NCI-H82 (cell line): ENCODE measurements around the gene ZMYM5.
"Not testable (repeated sequence)": the region's sequence is repeated elsewhere in the genome, so short reads cannot be mapped to it uniquely, and the experiment has no call there.

Experiments
- DNase-seq: peaks from one replicate; lab custom pipeline; 2025; lab: John Stamatoyannopoulos, UW

Gene ZMYM5

DNA sequence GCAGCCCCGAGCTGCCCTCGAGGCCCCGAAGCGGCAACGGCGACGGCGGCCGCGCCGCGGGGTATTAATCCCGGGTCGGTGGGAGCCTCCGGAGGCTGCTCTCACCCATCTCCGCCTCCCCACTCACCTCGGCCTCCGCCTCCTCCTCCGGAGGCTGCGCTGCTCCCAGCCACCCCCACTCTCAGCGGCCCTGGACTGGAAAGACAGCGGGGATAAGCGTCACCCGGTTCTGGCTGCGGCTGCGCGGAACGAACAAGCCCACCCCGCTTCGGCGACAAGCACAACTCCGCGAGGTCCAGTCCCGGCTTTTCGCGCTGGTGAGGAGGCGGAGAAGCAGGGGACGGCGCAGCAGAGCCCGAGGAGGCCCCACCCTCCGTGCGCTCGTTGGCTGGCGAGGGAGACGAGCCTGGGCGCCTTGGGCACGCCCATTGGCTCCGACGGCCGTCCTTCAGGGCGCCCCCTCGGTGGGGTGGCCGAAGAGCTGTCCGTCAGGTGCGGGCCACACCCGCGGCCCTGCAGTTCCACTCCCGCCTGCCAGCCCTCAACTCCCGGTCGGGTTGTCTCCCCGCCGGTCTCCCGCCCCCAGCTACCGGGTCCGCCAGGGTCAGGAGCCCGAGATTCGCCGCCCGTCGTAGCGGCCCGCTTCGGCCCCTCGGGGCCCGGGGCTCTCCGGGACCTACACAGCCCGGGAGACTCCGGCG, at the start of gene ZMYM5:
Gene ZMYM5 (minus strand): TSS at position 327 of the 701 bp plus-strand sequence. CDS start 11,469 bp downstream, outside the sequence.
- DNase-seq = peak; percentile 100

DNA sequence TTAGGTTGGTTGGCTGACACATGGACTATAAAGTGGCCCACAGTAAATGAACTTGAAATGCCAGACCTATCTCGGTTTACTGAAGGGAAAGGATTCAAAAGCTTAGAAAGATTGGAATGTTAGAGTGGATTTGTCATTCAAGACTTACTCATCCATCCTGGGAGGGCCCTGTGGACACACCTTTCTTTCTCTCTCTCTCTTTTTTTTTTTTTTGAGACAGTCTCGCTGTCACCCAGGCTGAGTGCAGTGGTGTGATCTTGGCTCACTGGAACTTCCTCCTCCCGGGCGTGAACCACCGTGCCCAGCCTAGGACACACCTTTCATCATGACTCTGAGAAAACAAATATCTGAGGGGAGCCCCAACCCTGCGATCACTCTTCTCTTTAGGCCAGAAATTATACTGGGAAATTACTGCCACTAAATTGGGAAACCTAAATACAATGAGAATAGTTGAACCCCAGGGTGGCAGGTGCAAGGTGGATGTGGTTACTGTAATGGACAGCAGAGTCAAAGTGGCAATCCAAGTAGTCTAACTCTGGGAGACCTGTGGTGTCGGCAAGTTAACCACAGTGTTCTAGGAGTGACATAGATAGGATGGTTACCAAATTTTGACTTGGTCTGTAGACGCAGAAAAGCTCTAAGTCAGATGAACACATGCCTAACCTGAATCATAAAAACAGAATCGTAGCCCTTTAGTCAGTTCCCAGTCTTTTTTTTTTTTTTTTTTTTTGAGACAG, 47.1 kb upstream of the ZMYM5 start:
- DNase-seq = no peak

DNA sequence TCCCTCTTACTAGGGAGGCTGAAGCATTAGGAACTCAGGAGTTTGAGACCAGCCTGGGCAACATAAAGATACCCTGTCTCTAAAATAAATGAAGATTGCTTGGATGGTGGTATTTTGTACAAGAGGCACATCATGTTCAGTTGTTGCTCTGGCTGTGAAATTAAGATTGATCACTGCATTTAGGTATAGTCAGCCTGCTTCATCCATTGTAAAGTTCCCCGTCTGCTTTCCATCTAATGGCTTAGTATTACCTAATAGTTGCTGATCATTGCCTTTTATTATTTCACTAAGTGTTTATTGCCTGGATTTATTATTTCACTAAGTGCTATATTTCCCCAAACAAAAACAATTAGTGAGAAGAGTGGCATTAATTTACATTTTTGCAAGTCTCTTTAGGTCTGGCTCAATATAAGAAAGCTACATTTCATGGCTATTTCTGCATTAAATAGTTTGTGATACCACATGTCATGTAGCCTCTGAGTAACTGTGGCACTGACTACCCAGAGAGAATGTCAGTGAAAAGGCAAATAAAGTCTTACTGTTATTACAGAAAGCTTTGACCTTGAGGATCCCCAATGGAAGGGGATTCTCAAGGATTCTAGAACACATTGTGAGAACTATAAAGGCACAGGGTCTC, 45.0 kb upstream of the ZMYM5 start:
- DNase-seq = no peak

DNA sequence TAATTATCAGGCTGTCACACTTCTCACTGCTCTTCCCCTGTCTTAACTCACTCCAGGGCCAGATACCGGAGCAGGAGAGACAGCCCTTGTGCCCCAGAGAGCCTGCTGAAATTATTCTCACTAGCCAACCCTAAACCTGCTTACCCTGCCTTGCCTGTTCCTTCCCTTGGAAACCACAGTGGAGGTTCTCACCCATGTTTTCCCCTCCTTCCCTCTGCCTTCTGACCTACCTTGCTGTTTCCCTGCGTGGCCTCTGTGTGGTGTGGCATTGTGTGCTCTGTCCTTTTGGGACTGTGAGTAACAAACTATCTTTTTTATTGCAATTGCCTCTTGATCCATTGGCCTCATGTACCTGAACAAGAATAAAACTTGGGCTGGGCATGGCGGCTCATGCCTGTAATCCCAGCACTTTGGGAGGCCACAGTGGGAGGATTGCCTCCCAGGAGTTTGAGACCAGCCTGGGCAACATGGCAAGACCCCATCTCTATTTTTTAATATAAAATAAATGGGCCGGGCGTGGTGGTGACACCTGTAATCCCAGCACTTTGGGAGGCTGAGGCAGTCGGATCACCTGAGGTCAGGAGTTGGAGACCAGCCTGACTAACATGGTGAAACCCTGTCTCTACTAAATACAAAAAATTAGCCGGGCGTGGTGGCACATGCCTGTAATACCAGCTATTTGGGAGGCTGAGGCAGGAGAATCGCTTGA, 42.2 kb upstream of the ZMYM5 start:
- not testable (repeated sequence) for DNase-seq

DNA sequence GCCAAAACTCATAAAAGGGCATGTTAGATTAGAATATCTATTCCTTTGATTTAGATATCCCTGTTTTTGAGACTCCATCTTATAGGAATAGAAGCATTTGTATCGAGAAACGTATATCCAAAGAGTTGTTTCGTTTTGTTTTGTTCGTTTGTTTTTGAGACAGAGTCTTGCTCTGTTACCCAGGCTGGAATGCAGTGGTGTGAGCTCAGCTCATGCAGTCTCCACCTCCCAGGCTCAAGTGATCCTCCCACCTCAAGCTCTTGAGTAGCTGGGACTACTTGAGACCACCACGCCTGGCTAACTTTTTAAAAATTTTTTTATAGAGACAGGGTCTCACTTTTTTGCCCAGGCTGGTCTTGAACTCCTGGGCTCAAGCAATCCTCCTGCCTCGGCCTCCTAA, 26.6 kb upstream of the ZMYM5 start:
- no peak for DNase-seq

DNA sequence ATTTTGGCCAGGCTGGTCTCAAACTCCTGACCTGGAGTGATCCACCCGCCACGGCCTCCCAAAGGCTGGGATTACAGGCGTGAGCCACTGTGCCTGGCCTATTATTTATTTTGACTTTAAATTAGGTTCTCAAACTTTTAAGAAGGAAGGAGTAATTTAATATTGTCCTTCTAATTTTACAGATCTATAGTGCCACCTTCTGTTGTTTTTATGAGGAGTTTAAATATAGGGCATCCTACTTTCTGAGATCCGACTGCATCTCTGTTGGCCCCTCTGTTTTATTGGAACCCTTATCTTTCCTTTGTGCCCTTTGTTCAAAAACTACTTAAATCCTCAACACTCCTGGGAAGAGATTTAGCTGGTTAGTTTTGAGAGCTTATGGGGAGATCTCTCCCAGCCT, 25.4 kb upstream of the ZMYM5 start:
- no peak for DNase-seq

DNA sequence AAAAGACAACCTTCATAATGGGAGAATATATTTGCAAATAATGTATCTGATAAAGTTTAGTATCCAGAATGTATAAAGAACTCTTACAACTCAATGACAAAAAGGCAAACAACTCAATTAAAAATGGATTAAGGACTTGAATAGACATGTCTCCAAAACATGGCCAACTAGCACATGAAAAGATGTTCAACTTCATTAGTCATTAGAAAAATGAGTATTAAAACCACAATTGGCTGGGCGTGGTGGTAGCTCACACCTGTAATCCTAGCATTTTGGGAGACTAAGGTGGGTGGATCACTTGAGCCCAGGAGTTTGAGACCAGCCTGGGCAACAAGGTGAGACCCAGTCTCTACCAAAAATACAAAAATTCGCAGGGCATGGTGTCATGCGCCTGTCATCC, 18.8 kb upstream of the ZMYM5 start:
- no peak for DNase-seq

DNA sequence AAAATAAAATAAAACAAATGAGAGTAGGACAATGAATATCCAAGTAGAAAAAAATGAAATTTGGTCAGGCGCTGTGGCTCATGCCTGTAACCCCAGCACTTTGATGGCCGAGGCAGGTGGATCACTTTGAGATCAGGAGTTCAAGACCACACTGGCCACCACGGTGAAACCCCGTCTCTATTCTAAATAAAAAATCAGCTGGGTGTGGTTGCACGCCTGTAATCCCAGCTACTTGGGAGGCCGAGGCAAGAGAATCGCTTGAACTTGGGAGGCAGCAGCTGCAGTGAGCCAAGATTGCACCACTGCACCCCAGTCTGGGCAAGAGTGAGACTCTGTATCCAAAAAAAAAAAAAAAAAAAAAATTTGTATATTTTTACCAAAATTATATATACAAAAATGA, 18.2 kb upstream of the ZMYM5 start:
- DNase-seq = no peak

DNA sequence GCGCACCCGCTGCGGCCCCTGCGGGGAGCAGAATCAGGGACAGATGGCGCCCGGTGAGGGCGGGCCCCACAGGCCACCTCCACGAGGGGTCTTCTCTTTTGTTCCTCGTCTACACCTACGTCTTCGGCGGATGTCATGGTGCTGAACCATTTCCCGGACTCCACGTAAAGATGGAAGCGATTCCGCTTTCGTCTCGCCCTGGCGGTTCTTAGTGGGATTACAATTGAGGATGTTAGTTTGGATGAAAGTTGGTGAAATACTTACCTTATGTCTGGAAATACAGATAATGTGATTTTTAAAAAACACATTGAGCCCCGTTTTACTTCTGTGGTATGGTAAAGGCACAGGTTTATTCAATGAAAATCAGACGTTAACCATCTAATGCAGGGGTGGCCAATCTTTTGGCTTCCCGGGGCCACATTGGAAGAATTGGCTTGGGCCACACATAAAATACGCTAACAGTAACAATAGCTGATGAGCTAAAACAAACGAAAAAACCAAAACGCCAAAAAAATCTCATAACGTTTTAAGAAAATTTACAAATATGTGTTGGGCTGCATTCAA, 1.4 kb upstream of the ZMYM5 start:
- peak; percentile 91 for DNase-seq

DNA sequence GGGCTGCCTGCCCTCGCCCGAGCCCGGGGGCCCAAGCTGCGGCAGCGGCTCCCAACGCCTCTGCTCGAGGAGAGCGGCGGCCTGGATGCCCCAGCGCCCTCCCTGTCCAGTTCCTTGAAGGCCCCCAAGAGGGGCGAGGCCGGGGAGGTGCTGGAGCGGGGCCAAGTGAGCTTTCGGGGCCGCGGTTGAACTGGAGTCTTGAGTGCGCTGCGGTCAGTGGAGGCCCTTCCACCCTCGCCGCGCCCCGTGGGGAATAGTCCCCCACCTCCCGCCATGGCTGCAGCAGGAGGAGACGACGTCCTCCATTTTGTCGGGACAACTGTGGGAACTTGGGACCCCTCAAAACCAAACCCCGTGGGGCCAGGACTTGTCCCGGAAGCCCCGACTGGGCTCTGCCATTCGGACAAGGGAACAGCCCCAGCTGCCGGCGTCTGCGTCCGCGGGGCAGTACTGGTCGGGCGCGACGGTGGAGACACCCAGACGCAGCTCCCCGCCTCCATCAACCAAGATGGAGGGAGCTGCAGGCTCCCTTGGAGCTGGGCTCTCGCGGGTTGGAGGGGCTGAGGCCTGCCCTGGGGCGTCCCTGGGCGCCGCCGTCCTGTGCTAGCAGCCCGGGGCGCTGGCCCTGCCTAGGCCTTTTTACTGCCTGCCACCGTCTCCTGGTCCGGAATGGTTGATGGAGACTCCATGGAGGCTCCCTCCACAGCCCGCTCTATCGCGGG, 736 bp upstream of the ZMYM5 start:
- DNase-seq = peak; percentile 87

DNA sequence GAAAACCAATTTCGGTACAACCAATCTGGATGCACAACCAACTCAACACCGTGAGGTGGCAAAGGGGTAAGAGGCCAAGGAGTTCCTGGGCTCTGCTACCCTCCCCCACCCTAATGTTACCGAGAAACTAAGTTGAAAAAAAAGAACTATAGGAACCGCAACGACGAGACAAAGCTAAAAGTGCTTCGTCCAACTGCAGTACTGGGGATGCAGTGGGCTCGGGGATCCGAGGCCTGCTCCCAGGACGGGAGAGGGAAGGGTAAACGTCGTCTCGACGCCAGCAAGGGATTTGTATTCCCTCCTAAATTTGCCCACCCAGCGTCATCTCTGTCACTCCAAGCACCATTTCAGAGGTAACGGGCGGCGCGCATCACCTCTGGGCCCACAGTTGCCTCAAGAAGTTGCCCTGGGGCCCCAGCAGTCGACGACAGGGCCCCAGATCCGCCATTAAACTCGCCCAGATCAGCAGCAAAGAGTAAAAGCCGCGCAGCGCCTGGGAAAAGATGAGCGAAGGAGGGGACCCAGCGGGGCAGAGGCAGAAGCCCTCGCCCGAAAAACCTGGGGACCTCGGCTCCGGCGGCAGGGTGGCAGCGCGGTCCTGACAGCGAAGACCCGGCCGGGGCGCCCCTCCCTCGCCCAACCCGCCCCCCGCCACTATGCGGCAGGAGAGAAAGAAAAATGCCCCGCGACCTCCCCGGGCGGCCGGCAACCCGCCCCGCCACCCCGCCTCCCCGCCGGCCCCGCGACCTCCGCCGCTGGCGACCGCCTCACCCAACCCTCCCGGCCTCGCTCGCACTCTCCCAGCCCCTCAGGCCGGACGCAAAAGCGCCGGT, 752 bp downstream of the ZMYM5 start:
- peak; percentile 71 for DNase-seq

DNA sequence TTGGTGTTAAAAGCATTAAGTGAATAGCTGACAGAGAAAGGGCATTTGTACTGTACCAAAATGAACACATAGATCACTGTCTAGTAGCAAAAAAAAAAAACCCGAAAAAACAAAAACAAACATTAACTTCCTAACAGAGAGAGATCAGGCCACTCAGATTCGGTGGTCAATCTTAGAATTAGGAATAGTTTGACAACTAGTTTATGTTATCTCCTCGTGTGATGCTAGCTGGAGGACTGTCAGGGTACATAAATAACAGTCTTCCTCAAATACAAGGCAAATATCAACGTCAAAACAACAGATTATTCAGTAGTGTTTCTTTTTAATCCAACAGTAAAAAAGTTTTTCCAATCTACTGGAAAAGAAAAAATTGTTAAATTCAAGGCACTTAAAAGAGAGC, 1.7 kb downstream of the ZMYM5 start:
- DNase-seq = no peak

DNA sequence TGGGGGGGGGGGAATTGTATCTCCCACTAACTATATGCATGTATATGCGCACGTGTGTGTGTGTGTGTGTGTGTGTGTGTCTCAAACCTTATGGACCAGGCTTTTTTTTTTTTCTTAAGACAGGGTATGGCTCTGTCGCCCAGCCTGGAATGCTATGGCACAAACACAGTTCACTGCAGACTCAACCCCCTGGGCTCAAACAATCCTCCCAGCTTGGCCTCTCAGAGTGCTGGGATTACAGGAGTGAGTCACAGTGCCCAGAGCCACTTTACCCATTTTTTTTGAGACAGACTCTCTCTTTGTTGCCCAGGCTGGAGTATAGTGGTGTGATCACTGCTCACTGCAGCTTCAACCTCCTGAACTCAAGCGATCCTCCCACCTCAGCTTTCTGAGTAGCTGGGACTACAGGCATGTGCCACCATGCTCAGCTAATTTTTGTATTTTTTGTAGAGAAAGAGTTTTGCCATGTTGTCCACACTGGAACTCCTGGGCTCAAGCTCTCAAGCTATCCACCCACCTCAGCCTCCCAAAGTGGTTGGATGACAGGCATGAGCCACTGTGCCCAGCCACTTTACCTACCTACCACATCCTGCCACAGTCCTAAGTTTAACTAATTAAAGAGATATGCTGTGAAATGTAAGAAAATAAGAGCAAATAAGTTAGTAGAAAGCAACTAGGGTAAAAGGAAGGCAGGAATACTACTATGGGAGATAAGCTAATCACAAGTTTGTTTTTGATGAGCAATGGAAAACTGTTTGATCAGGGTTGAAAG, 2.4 kb downstream of the ZMYM5 start:
- no peak for DNase-seq

DNA sequence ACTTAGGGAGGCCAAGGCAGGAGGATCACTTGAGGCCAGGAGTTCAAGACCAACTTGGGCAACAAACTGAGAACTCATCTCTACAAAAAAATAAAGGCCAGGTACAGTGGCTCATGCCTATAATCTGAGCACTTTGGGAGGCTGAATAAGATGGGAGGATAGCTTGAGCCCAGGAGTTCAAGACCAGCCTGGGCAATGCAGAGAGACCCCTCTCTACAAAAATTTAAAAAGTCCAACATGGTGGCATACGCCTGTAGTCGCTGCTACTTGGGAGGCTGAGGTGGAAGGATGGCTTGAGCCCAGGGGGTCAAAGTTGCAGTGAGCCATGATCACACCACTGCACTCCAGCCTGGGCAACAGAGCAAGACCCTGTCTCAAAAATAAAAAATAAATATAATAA, 5.8 kb downstream of the ZMYM5 start:
- DNase-seq = not testable (repeated sequence)

DNA sequence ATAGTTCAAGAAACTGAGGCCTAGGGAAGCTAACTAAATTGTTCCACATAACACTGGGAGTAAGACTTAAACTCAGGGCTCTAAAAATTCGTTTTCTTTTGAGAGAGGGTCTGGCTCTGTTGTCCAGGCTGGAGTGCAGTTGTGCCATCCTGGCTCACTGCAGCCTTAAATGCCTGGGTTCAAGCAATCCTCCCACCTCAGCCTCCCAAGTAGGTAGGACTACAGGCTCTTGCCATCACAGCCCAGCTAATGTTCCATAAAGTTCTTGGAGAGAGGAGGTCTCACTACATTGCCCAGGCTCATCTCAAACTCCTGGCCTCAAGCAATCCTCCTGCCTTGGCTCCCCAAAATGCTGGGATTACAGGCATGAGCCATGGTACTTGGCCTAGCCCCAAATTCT, 10.7 kb downstream of the ZMYM5 start:
- no peak for DNase-seq

DNA sequence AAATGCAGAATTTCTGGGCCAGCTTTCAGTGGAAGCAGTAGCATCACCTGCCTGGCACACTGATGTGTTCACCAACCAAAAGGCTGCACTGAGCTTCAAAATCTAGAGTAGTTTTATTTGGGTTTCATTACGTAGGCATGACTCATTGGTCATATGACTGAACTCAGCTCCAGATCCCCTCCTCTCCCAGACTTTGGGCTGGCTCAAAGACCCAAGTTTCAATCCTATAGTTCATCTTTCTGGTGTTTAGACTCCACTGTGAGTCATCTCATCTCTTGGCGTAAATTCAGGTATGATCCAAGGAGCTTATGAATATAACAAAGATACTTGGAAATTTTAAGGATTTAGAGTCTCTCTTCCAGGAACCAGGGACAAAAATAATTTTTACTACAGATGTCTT, 17.7 kb downstream of the ZMYM5 start:
- no peak for DNase-seq

DNA sequence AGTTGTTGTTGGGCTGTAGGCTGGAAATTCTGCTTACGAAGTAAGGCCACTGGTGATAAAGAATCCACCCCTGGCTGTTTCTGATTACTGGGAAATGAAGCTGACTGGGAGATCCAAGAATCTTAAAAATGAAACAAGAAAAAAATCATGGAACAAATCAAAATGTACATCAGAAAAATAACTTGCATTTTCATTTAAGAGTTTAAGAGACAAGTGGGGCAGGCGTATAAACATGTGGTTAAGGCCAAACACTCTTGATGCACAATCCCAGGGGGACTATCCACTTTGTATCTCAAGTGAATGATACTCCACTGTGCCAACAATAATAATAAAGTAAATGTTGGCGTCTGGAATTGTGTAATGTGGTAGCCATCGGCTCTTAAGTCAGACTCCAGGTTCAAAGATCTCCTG, 24.6 kb downstream of the ZMYM5 start:
- no peak for DNase-seq

DNA sequence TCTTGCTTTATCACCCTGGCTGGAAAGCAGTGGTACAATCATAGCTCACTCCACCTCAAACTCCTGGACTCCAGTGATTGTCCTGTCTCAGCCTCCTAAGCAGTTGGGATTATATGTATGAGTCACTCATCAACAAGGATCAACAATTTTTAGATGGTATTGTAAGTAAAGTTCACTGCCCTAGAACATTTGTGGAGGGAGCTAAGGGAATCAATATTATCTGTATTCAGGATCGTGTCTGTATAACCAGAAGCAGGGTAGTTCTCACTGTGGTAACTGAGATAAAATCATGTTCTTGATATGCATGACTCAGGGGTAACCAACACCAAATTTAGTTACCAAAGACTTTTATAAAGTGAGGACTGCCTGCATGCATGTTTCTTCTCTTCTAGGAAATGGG, 27.0 kb downstream of the ZMYM5 start:
- DNase-seq = no peak

DNA sequence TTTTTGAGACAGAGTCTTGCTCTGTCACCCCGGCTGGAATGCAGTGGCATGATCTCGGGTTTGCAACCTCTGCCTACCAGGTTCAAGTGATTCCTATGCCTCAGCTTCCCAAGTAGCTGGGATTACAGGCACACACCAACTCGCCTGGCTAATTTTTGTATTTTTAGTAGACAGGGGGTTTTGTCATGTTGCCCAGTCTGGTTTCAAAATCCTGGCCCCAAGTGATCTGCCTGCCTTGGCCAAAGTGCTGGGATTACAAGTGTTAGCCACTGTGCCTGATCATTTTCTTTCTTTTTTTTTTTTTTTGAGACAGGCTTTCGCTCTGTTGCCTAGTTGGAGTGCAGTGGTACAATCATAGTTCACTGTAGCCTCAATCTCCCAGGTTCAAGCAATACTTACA, 28.7 kb downstream of the ZMYM5 start:
- no peak for DNase-seq

DNA sequence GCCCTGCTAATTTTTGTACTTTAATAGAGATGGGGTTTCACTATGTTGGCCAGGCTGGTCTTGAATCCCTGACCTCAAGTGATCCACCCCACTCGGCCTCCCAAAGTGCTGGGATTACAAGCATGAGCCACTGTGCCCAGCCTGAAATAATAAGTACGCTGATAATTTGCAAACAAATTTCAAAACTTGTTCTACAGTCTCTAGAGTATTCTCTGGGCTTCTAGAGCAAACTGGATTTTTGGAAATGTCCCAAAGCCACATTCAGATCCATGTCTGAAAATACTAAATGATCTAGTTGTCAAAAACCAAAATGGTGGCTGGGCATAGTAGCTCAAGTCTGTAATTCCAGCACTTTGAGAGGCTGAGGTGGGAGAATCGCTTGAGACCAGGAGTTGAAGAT, 40.8 kb downstream of the ZMYM5 start:
- DNase-seq = no peak
